GM12878 (cell line): ENCODE results near the gene NT5C2. TPM values are rescaled to one million over a fixed set of nuclear protein-coding genes. Genes with fewer than 3 reads are reported as not detected.

Experiments
- ATAC-seq: fragments of 200-7000 bp; cut with Tn5 transposase; 3 replicates; pipeline ENCODE4 v1.9.1; 2020; ENCODE audit warnings: mild to moderate bottlenecking, moderate library complexity
- BruUV-seq: library from RNA; stranded (reverse); fragments of 400-500 nt; replicated peaks from 2 replicates; lab custom pipeline; 2021; lab: Mats Ljungman, UMichigan
- CTCF ChIA-PET: fragments of 300-600 bp; sonication (Branson Sonifier 250); formaldehyde crosslinking; extraction: SDS; loops from one replicate; lab custom pipeline; 2021; ENCODE audit warnings: inconsistent platforms; lab: Yijun Ruan, JAX
- POLR2A ChIA-PET: fragments of 350-600 bp; formaldehyde crosslinking; extraction: SDS; loops from one replicate; lab custom pipeline; 2021; ENCODE audit warnings: inconsistent platforms; lab: Charles Lee
- RAD21 ChIA-PET: fragments of 300-600 bp; sonication (Branson Sonifier 250); formaldehyde crosslinking; loops from one replicate; lab custom pipeline; 2023; ENCODE audit warnings: antibody characterized with exemption; ENCODE audit not compliant: unreplicated experiment; lab: Charles Lee
- SMC1A ChIA-PET: fragments of 300-600 bp; sonication (Branson Sonifier 250); formaldehyde crosslinking; loops from one replicate; lab custom pipeline; 2023; ENCODE audit not compliant: unreplicated experiment, uncharacterized antibody; lab: Charles Lee
- DNase-seq: peaks from one replicate; pipeline ENCODE4 v3.0.0-alpha.2; 2011; ENCODE audit warnings: low read depth, low spot score
- FAIRE-seq: peaks from 3 replicates; lab custom pipeline; 2011; peaks lifted over from hg19 to GRCh38; lab: Jason Lieb, UNC
- H2AFZ ChIP-seq: 2 replicates; pipeline ENCODE4 v1.6.0; 2011; ENCODE audit warnings: low read depth, low read length, control low read depth; ENCODE audit not compliant: control insufficient read depth
- H3K27ac ChIP-seq: 2 replicates; pipeline ENCODE4 v1.5.1; 2011; ENCODE audit warnings: control low read depth; ENCODE audit not compliant: control insufficient read depth, insufficient read depth
- H3K27me3 ChIP-seq, 2 experiments: replicated peaks in 1 of 2; 2 replicates each; pipeline versions ENCODE4 v1.6.0 to v1.6.1; 2011; ENCODE audit warnings: low read length in 1 of 2; ENCODE audit not compliant: control insufficient read depth in 2 of 2, insufficient read depth in 2 of 2
- H3K36me3 ChIP-seq, 2 experiments: 2 replicates each; pipeline ENCODE4 v1.5.1; 2011; ENCODE audit warnings: low read length in 1 of 2; ENCODE audit not compliant: control insufficient read depth in 2 of 2, insufficient read depth in 2 of 2
- H3K4me1 ChIP-seq: 2 replicates; pipeline ENCODE4 v1.6.1; 2011; ENCODE audit warnings: mild to moderate bottlenecking, low read length, moderate library complexity, mixed read lengths; ENCODE audit not compliant: control insufficient read depth, insufficient read depth
- H3K4me2 ChIP-seq: 2 replicates; pipeline ENCODE4 v1.6.0; 2011; ENCODE audit warnings: control low read depth; ENCODE audit not compliant: control insufficient read depth, insufficient read depth
- H3K4me3 ChIP-seq: fragments of 200-600 bp; sonication (generic); 2 replicates; pipeline ENCODE4 v1.5.1; 2016
- H3K79me2 ChIP-seq: 2 replicates; pipeline ENCODE4 v1.6.0; 2011; ENCODE audit warnings: low read length; ENCODE audit not compliant: control insufficient read depth, insufficient read depth
- H3K9ac ChIP-seq: 2 replicates; pipeline ENCODE4 v1.8.0; 2011; ENCODE audit warnings: low read length, control low read depth, mixed read lengths; ENCODE audit not compliant: control insufficient read depth, insufficient read depth
- H3K9me3 ChIP-seq: replicated peaks from 3 replicates; pipeline ENCODE4 v1.5.1; 2011; ENCODE audit warnings: mild to moderate bottlenecking, low read length; ENCODE audit not compliant: control insufficient read depth, insufficient read depth
- H4K20me1 ChIP-seq: 2 replicates; pipeline ENCODE4 v1.6.0; 2011; ENCODE audit not compliant: control insufficient read depth, insufficient read depth
- CBX3 ChIP-seq: fragments of 200-600 bp; sonication (generic); IDR thresholded peaks from 2 replicates; pipeline ENCODE4 v1.6.1; 2016; ENCODE audit warnings: low read depth, borderline replicate concordance
- CBX5 ChIP-seq: sonication (generic); IDR thresholded peaks from 2 replicates; pipeline ENCODE4 v1.6.1; 2016; ENCODE audit warnings: low read depth, moderate library complexity, mild to moderate bottlenecking, inconsistent platforms
- CEBPB ChIP-seq, 2 experiments: fragments of 150-350 bp in 1 of 2; IDR thresholded peaks; 2 replicates each; pipeline ENCODE4 v1.6.1; 2012 to 2014; ENCODE audit warnings: low read depth in 2 of 2, low read length in 2 of 2, borderline replicate concordance in 1 of 2, inconsistent platforms in 1 of 2
- E4F1 ChIP-seq: fragments of 450-650 bp; IDR thresholded peaks from 2 replicates; pipeline ENCODE4 v1.6.1; 2018; ENCODE audit warnings: borderline replicate concordance, mild to moderate bottlenecking; ENCODE audit not compliant: partially characterized antibody
- FOXM1 ChIP-seq: IDR thresholded peaks from 2 replicates; pipeline ENCODE4 v1.6.1; 2012; ENCODE audit warnings: low read depth, mild to moderate bottlenecking, inconsistent platforms, low read length, moderate library complexity
- IRF3 ChIP-seq: fragments of 450-650 bp; IDR thresholded peaks from 2 replicates; pipeline ENCODE4 v1.6.1; 2014; ENCODE audit warnings: mild to moderate bottlenecking
- KLF5 ChIP-seq: fragments of 450-650 bp; IDR thresholded peaks from 2 replicates; pipeline ENCODE4 v1.6.1; 2014; ENCODE audit warnings: mild to moderate bottlenecking; ENCODE audit not compliant: partially characterized antibody
- STAT3 ChIP-seq: IDR thresholded peaks from 2 replicates; pipeline ENCODE4 v1.6.1; 2011; ENCODE audit warnings: low read depth, low read length, improper control_type of control experiment
- USF1 ChIP-seq: IDR thresholded peaks from 2 replicates; pipeline ENCODE4 v1.6.1; 2011; ENCODE audit warnings: borderline replicate concordance, low read depth, mild to moderate bottlenecking, moderate library complexity, mixed read lengths, low read length; ENCODE audit not compliant: insufficient read depth; ENCODE audit errors: extremely low read length
- WGBS: methylation state at CpG from one replicate; pipeline ENCODE4 v1.1.6; 2016; ENCODE audit warnings: low lambda C conversion rate; ENCODE audit not compliant: insufficient replicate concordance, insufficient coverage; ENCODE audit errors: missing lambda C conversion rate; 5-methylcytosine and 5-hydroxymethylcytosine counted together
- in situ Hi-C: fragments of 300-500 bp; cut with MboI; formaldehyde crosslinking; loops from 9 replicates; pipeline ENCODE4 v1.14.3; 2018; ENCODE audit warnings: mixed read lengths
- intact Hi-C: fragments of 100-400 bp; cut with micrococcal nuclease; formaldehyde crosslinking; loops from one replicate; pipeline ENCODE4 v1.14.2; 2022; ENCODE audit not compliant: unreplicated experiment
- polyA plus RNA-seq, 11 experiments: library from polyadenylated mRNA; depleted of rRNA in 4 of 11; unstranded in 6 of 11; stranded (reverse) in 5 of 11; fragments of >200 nt; fragmentation: Nextera tagmentation in 4 of 11; fragmentation: Illumina TruSeq in 1 of 11; extraction: Ambion mirVana in 4 of 11; extraction: Trizol in 1 of 11; gene quantifications; 1 replicate in 1 of 11; 2 replicates in 10 of 11; pipeline versions ENCODE4 v1.2.1 to v1.2.3, GENCODE V29; 2011 to 2016; ENCODE audit warnings: inconsistent platforms in 2 of 11, missing spikeins in 2 of 11, low read depth in 1 of 11
- total RNA-seq, 4 experiments: library from RNA; depleted of rRNA in 3 of 4; stranded (reverse); fragments of >200 nt in 3 of 4; fragmentation: Illumina TruSeq in 1 of 4; extraction: Trizol in 1 of 4; gene quantifications; 2 replicates each; pipeline versions ENCODE4 v1.2.1 to v1.2.3, GENCODE V29; 2013 to 2021
- TF ChIP-seq, protein P1 (sequence below): IDR thresholded peaks from 2 replicates; pipeline ENCODE4 v1.6.1; 2011; ENCODE audit warnings: borderline replicate concordance, low read depth, mild to moderate bottlenecking, moderate library complexity, low read length; ENCODE audit not compliant: insufficient read depth, poor library complexity, severe bottlenecking
- TF ChIP-seq, protein P2 (sequence below): fragments of 450-650 bp; formaldehyde crosslinking; IDR thresholded peaks from 2 replicates; pipeline ENCODE4 v1.5.0; 2022; ENCODE audit warnings: mild to moderate bottlenecking, missing genetic modification characterization

NT5C2 gene
- total and polyA plus RNA-seq, 10 of the 15 experiments (the other 5 are each of a cell fraction or from before 2014, with no cell fraction given), result 15.8 to 70.1 (median 56.0) TPM

DNA sequence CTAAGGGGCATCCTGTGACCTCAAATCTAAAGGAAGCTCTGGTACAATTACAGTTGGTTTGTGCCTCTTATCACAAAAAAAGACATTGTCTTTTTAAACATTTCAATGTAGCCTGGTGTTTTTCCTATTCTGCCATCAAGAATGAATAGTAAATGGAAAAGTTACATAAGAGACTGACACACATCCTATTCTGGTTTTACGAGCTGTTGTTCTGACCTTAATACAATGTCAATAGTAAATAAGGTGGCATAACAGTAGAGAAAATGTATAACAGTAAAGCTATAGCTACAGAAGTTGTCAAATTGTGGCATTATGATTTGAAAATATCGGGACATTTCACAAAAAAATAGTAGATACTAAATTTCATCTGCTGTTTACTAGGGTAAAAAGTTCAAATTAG, 88.4 kb downstream of the NT5C2 start:
- POLR2A ChIA-PET, result no interaction called here
- WGBS, result 50% methylated on average over 2 of the region's 2 CpGs

More for the DNA sequence above, 88.4 kb downstream of the NT5C2 start:
- FAIRE-seq (no peak), DNase-seq (no peak), ATAC-seq (no peak)
- in situ Hi-C loops, result no loop called here
- Histone ChIP-seq H3K4me1 (peaks cover under 1% of the 10 kb centered on the region; the same call in 1 of the 2 replicates), H2AFZ (no peak overlapping the region), H3K4me3 (no peak overlapping the region), H3K79me2 (peaks cover 7% of the 10 kb centered on the region), H3K27me3 (no peaks in the 10 kb centered on the region), H3K36me3 (peaks cover 7 to 21% of the 10 kb centered on the region in 2 experiments), H3K4me2 (no peak overlapping the region), H3K9ac (no peak overlapping the region), H3K27ac (no peak overlapping the region), H3K9me3 (no peaks in the 10 kb centered on the region; the same call in 2 of the 3 replicates), H4K20me1 (no peaks in the 10 kb centered on the region)
- no peak for TF ChIP-seq FOXM1
- no peak for TF ChIP-seq STAT3
- TF ChIP-seq USF1, result no peak
- TF ChIP-seq KLF5, result no peak
- TF ChIP-seq CBX3, result no peak
- TF ChIP-seq CEBPB (IDR thresholded peaks at IDR 0.05; ENCODE audit: borderline replicate concordance in 1 of 2, low read depth in 2 of 2, low read length in 2 of 2), result no peak
- TF ChIP-seq, protein P1, sequence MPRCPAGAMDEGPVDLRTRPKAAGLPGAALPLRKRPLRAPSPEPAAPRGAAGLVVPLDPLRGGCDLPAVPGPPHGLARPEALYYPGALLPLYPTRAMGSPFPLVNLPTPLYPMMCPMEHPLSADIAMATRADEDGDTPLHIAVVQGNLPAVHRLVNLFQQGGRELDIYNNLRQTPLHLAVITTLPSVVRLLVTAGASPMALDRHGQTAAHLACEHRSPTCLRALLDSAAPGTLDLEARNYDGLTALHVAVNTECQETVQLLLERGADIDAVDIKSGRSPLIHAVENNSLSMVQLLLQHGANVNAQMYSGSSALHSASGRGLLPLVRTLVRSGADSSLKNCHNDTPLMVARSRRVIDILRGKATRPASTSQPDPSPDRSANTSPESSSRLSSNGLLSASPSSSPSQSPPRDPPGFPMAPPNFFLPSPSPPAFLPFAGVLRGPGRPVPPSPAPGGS, result no peak
- no peak for TF ChIP-seq E4F1
- no peak for TF ChIP-seq IRF3
- no peak for TF ChIP-seq CBX5
- TF ChIP-seq, protein P2, sequence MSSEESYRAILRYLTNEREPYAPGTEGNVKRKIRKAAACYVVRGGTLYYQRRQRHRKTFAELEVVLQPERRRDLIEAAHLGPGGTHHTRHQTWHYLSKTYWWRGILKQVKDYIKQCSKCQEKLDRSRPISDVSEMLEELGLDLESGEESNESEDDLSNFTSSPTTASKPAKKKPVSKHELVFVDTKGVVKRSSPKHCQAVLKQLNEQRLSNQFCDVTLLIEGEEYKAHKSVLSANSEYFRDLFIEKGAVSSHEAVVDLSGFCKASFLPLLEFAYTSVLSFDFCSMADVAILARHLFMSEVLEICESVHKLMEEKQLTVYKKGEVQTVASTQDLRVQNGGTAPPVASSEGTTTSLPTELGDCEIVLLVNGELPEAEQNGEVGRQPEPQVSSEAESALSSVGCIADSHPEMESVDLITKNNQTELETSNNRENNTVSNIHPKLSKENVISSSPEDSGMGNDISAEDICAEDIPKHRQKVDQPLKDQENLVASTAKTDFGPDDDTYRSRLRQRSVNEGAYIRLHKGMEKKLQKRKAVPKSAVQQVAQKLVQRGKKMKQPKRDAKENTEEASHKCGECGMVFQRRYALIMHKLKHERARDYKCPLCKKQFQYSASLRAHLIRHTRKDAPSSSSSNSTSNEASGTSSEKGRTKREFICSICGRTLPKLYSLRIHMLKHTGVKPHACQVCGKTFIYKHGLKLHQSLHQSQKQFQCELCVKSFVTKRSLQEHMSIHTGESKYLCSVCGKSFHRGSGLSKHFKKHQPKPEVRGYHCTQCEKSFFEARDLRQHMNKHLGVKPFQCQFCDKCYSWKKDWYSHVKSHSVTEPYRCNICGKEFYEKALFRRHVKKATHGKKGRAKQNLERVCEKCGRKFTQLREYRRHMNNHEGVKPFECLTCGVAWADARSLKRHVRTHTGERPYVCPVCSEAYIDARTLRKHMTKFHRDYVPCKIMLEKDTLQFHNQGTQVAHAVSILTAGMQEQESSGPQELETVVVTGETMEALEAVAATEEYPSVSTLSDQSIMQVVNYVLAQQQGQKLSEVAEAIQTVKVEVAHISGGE (CRISPR knock-in tag), result no peak
- intact Hi-C loops, result no loop called here
- BruUV-seq, result no TSS peak
- CTCF ChIA-PET, result interaction anchor here (0.9 to 2.4 kb wide), 5 partner anchors 18 to 229 kb away, joined by 3 to 6 read pairs (median 3); no protein-coding TSS in a partner anchor
- SMC1A ChIA-PET, result interaction anchor here (1.1 to 1.7 kb wide), 7 partner anchors 9 to 187 kb away, joined by 3 to 7 read pairs (median 5); partner anchors contain the start of gene CNNM2
- RAD21 ChIA-PET, result interaction anchor here (1.3 kb wide), 1 partner anchor 140 kb away, joined by 5 read pairs; the partner anchor contains the start of gene RPEL1
